SK-N-SH (cell line): ENCODE measurements around the gene FAM83F. TPM values are rescaled to one million over a fixed set of nuclear protein-coding genes. Genes with fewer than 3 reads are reported as not detected.

Source experiments
- CTCF ChIA-PET: fragments of 300-600, 350-600 bp; formaldehyde crosslinking; extraction: SDS; loops from one replicate; lab custom pipeline; 2021; lab: Yijun Ruan, JAX
- POLR2A ChIA-PET: fragments of 350-600 bp; sonication (Branson Sonifier 250); formaldehyde crosslinking; extraction: SDS; loops from one replicate; lab custom pipeline; 2020; ENCODE audit warnings: antibody characterized with exemption, inconsistent platforms; lab: Yijun Ruan, JAX
- DNase-seq: peaks from one replicate; pipeline ENCODE4 v3.0.0; 2012
- H2AFZ ChIP-seq: fragments of 200-600 bp; sonication (generic); 2 replicates; pipeline ENCODE4 v1.8.1; 2016; ENCODE audit warnings: antibody characterized with exemption, mild to moderate bottlenecking, low read depth
- H3F3A ChIP-seq: fragments of 200-600 bp; sonication (generic); replicated peaks from 2 replicates; pipeline ENCODE3; 2016; ENCODE audit warnings: antibody characterized with exemption, mild to moderate bottlenecking; ENCODE audit not compliant: insufficient read depth
- H3K27ac ChIP-seq, 2 experiments: fragments of 200-500 bp in 1 of 2; fragments of 200-600 bp in 1 of 2; sonication (Bioruptor generic) in 1 of 2; sonication (generic), shearing (Covaris generic) in 1 of 2; 2 replicates each; pipeline versions ENCODE4 v1.5.1 to v1.6.1; 2014 to 2016; ENCODE audit warnings: low read depth in 2 of 2, inconsistent platforms in 1 of 2, low read length in 1 of 2, mild to moderate bottlenecking in 1 of 2, mixed read lengths in 1 of 2
- H3K27me3 ChIP-seq: fragments of 200-600 bp; sonication (generic), shearing (Covaris generic); 2 replicates; pipeline ENCODE4 v1.6.1; 2016; ENCODE audit warnings: mixed run types; ENCODE audit not compliant: insufficient read depth
- H3K36me3 ChIP-seq, 2 experiments: fragments of 200-500 bp in 1 of 2; fragments of 200-600 bp in 1 of 2; sonication (Bioruptor generic) in 1 of 2; sonication (generic) in 1 of 2; replicated peaks in 1 of 2; 2 replicates each; pipeline versions ENCODE3 to v1.5.1; 2014 to 2016; ENCODE audit warnings: low read length in 1 of 2, mild to moderate bottlenecking in 1 of 2; ENCODE audit not compliant: insufficient read depth in 2 of 2, control insufficient read depth in 1 of 2
- H3K4me1 ChIP-seq, 2 experiments: fragments of 200-500 bp in 1 of 2; fragments of 200-600 bp in 1 of 2; sonication (Bioruptor generic) in 1 of 2; sonication (generic), shearing (Covaris generic) in 1 of 2; 2 replicates each; pipeline versions ENCODE4 v1.5.1 to v1.6.1; 2014 to 2016; ENCODE audit warnings: low read depth in 1 of 2, low read length in 1 of 2, mixed run types in 1 of 2; ENCODE audit not compliant: insufficient read depth in 2 of 2, control insufficient read depth in 1 of 2
- H3K4me2 ChIP-seq: fragments of 200-600 bp; sonication (generic), shearing (Covaris generic); 2 replicates; pipeline ENCODE4 v1.6.1; 2017; ENCODE audit warnings: mixed run types
- H3K4me3 ChIP-seq, 2 experiments: fragments of 200-500 bp in 1 of 2; fragments of 200-600 bp in 1 of 2; sonication (Bioruptor generic) in 1 of 2; sonication (generic), shearing (Covaris generic) in 1 of 2; 2 replicates each; pipeline versions ENCODE4 v1.5.1 to v1.8.1; 2014 to 2016; ENCODE audit warnings: low read depth in 2 of 2, inconsistent platforms in 1 of 2, low read length in 1 of 2, mild to moderate bottlenecking in 1 of 2, mixed read lengths in 1 of 2, moderate library complexity in 1 of 2
- H3K79me2 ChIP-seq: fragments of 200-600 bp; sonication (generic); 2 replicates; pipeline ENCODE4 v1.8.1; 2017; ENCODE audit warnings: mild to moderate bottlenecking; ENCODE audit not compliant: insufficient read depth
- H3K9ac ChIP-seq: fragments of 200-600 bp; sonication (generic); 2 replicates; pipeline ENCODE4 v1.6.1; 2017; ENCODE audit warnings: mixed run types
- H3K9me2 ChIP-seq: fragments of 200-600 bp; sonication (generic); 2 replicates; pipeline ENCODE4 v1.6.1; 2017; ENCODE audit warnings: mixed run types
- H3K9me3 ChIP-seq: fragments of 200-600 bp; sonication (generic); 2 replicates; pipeline ENCODE4 v1.6.1; 2017; ENCODE audit warnings: mixed run types, mild to moderate bottlenecking, moderate library complexity
- H4K20me1 ChIP-seq: fragments of 200-600 bp; sonication (generic); 2 replicates; pipeline ENCODE4 v1.6.1; 2017; ENCODE audit warnings: mild to moderate bottlenecking, mixed run types; ENCODE audit not compliant: insufficient read depth
- ELF1 ChIP-seq: IDR thresholded peaks from 2 replicates; pipeline ENCODE4 v1.4.0; 2012
- EP300 ChIP-seq, 2 experiments: IDR thresholded peaks; 2 replicates each; pipeline versions ENCODE4 v1.4.0 to v1.6.1; 2012; ENCODE audit warnings: borderline replicate concordance in 1 of 2, low read depth in 1 of 2, low read length in 1 of 2
- FOXJ3 ChIP-seq: sonication (generic); formaldehyde crosslinking; IDR thresholded peaks from 2 replicates; pipeline ENCODE4 v1.5.1; 2020; ENCODE audit warnings: mild to moderate bottlenecking, missing genetic modification reagents
- FOXM1 ChIP-seq: IDR thresholded peaks from 2 replicates; pipeline ENCODE4 v1.4.0; 2012; ENCODE audit warnings: low read depth, mild to moderate bottlenecking
- MXI1 ChIP-seq: IDR thresholded peaks from 2 replicates; pipeline ENCODE4 v1.6.1; 2012; ENCODE audit warnings: mild to moderate bottlenecking, low read depth, low read length, improper control_type of control experiment
- NFIC ChIP-seq: IDR thresholded peaks from 2 replicates; pipeline ENCODE4 v1.4.0; 2012; ENCODE audit warnings: borderline replicate concordance
- NRF1 ChIP-seq: IDR thresholded peaks from 2 replicates; pipeline ENCODE4 v1.6.1; 2012; ENCODE audit warnings: low read depth, mild to moderate bottlenecking, low read length
- RAD21 ChIP-seq: IDR thresholded peaks from 2 replicates; pipeline ENCODE4 v1.6.1; 2012; ENCODE audit warnings: mild to moderate bottlenecking, low read length
- RFX5 ChIP-seq: IDR thresholded peaks from 2 replicates; pipeline ENCODE4 v1.6.1; 2012; ENCODE audit warnings: mild to moderate bottlenecking, improper control_type of control experiment, low read length
- SIN3A ChIP-seq: IDR thresholded peaks from 2 replicates; pipeline ENCODE4 v1.6.1; 2012; ENCODE audit warnings: low read depth, mild to moderate bottlenecking, low read length, moderate library complexity, borderline replicate concordance
- TCF12 ChIP-seq: IDR thresholded peaks from 2 replicates; pipeline ENCODE4 v1.4.0; 2012
- TEAD4 ChIP-seq: IDR thresholded peaks from 2 replicates; pipeline ENCODE4 v1.4.0; 2012; ENCODE audit warnings: mild to moderate bottlenecking, borderline replicate concordance; ENCODE audit not compliant: insufficient read depth
- WGBS: methylation state at CpG from one replicate; pipeline ENCODE4 v1.1.6; 2017; ENCODE audit warnings: low lambda C conversion rate; 5-methylcytosine and 5-hydroxymethylcytosine counted together
- polyA plus RNA-seq, 3 experiments: library from polyadenylated mRNA; depleted of rRNA; stranded (reverse); fragments of >200 nt; gene quantifications; 2 replicates each; pipeline ENCODE4 v1.2.3, GENCODE V29; 2012
- TF ChIP-seq, protein P1 (sequence below): IDR thresholded peaks from 2 replicates; pipeline ENCODE4 v1.6.1; 2012; ENCODE audit warnings: mild to moderate bottlenecking, low read depth, low read length, moderate library complexity
- TF ChIP-seq, protein P2 (sequence below): IDR thresholded peaks from 2 replicates; pipeline ENCODE4; 2012

The FAM83F gene
- polyA plus RNA-seq, 1 of the 3 experiments (the other 2 are of a cell fraction), result not detected

DNA sequence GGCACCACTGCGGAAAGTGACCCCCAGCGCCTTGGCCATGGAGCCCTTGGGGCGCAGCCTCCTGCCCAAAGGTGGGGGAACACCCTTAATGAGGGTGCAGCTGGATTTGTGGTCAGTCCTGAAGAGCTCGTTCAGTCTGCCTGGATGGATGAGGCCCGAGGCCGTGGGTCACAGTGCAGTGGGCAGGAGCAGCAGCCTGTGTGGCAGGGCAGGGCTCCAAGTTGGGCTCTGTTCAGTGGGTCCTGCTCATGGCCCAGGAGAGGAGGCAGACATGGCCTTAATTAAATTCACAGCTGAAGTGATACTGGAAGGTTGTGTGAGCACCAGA, 33.3 kb downstream of the FAM83F start:
- Histone ChIP-seq H3K9me3 (no peaks in the 10 kb centered on the region), H2AFZ (no peak overlapping the region), H3K27me3 (no peaks in the 10 kb centered on the region), H3K27ac (no peak overlapping the region; a peak in 1 of 4 replicates), H4K20me1 (no peaks in the 10 kb centered on the region), H3K4me1 (peaks cover 0 to 11% of the 10 kb centered on the region in 2 experiments; a peak in 1 of 4 replicates), H3K79me2 (no peaks in the 10 kb centered on the region), H3K4me2 (no peak overlapping the region), H3F3A (no peaks in the 10 kb centered on the region), H3K9me2 (no peaks in the 10 kb centered on the region), H3K4me3 (no peak overlapping the region), H3K9ac (no peak overlapping the region), H3K36me3 (no peaks in the 10 kb centered on the region)
- ChIA-PET POLR2A (interaction anchor here (0.6 kb wide), 1 partner anchor 12 kb away, joined by 3 read pairs; no protein-coding TSS in a partner anchor), CTCF (interaction anchor here (0.6 to 3.1 kb wide), 6 partner anchors 11 to 499 kb away, joined by 3 to 13 read pairs (median 4); no protein-coding TSS in a partner anchor)
- peak; percentile 44 for DNase-seq
- no CpG with 5 or more reads among the region's 6 CpGs for WGBS
- TF ChIP-seq EP300 (IDR thresholded peaks at IDR 0.05; ENCODE audit: borderline replicate concordance in 1 of 2, low read depth in 1 of 2, low read length in 1 of 2) (no peak), ELF1 (no peak), TEAD4 (no peak)

DNA sequence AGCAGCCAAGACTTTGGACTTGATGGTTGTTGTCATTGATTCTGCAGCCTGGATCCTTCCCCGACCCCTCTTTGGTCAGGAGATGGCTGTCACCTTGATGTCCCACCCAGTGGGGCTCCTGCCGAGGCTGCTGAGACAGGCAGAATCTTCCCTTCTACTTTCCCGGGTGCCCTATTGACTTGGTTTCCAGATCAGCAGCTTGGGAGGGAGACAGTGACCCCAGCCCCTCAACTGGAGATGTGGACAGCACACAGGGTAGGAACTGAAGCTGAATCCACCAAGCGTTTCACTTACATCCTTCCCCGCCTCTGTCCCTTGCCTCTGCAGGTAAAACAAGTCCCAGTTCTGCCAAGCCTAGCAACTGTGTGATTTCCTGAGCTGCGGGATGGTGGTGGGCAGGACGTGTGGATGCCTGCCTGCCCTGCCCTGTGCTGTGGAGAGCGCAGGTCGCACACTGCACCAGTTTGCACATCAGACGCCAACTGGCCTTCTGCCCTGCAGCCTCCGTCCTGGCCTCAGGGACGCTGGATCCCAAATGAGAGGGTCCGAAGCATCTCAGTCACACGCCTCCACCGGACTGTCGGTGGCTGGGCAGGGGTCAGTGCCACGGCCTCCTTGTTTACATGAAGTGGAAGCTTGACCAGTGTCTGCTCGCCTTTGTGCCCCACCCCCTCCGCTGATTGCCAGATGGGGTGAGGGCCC, 34.6 kb downstream of the FAM83F start:
- no peak overlapping the region for H2AFZ ChIP-seq
- ChIA-PET CTCF (interaction anchor here (1.7 to 3.2 kb wide), 4 partner anchors 486 to 500 kb away, joined by 4 to 17 read pairs (median 9); no protein-coding TSS in a partner anchor), POLR2A (no interaction called here)
- no peak overlapping the region for H3K4me3 ChIP-seq
- H3K36me3 ChIP-seq, result no peaks in the 10 kb centered on the region
- H3K9me3 ChIP-seq, result no peaks in the 10 kb centered on the region
- H3F3A ChIP-seq, result no peaks in the 10 kb centered on the region
- WGBS, result 100% methylated on average over 1 of the region's 19 CpGs
- DNase-seq, result no peak
- H3K4me1 ChIP-seq, result peaks cover 0 to 11% of the 10 kb centered on the region in 2 experiments; a peak in 1 of 4 replicates
- no peak overlapping the region for H3K9ac ChIP-seq
- H3K27me3 ChIP-seq, result no peaks in the 10 kb centered on the region
- no peak overlapping the region for H3K4me2 ChIP-seq
- no peaks in the 10 kb centered on the region for H4K20me1 ChIP-seq
- H3K27ac ChIP-seq, result no peak overlapping the region
- no peaks in the 10 kb centered on the region for H3K9me2 ChIP-seq
- H3K79me2 ChIP-seq, result no peaks in the 10 kb centered on the region
- TF ChIP-seq RAD21 (no peak), SIN3A (no peak), FOXJ3 (no peak), NRF1 (no peak), NFIC (no peak), FOXM1 (no peak), MXI1 (no peak), RFX5 (no peak), TCF12 (no peak)
- TF ChIP-seq, protein P1, sequence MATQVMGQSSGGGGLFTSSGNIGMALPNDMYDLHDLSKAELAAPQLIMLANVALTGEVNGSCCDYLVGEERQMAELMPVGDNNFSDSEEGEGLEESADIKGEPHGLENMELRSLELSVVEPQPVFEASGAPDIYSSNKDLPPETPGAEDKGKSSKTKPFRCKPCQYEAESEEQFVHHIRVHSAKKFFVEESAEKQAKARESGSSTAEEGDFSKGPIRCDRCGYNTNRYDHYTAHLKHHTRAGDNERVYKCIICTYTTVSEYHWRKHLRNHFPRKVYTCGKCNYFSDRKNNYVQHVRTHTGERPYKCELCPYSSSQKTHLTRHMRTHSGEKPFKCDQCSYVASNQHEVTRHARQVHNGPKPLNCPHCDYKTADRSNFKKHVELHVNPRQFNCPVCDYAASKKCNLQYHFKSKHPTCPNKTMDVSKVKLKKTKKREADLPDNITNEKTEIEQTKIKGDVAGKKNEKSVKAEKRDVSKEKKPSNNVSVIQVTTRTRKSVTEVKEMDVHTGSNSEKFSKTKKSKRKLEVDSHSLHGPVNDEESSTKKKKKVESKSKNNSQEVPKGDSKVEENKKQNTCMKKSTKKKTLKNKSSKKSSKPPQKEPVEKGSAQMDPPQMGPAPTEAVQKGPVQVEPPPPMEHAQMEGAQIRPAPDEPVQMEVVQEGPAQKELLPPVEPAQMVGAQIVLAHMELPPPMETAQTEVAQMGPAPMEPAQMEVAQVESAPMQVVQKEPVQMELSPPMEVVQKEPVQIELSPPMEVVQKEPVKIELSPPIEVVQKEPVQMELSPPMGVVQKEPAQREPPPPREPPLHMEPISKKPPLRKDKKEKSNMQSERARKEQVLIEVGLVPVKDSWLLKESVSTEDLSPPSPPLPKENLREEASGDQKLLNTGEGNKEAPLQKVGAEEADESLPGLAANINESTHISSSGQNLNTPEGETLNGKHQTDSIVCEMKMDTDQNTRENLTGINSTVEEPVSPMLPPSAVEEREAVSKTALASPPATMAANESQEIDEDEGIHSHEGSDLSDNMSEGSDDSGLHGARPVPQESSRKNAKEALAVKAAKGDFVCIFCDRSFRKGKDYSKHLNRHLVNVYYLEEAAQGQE, result no peak
- TF ChIP-seq, protein P2, sequence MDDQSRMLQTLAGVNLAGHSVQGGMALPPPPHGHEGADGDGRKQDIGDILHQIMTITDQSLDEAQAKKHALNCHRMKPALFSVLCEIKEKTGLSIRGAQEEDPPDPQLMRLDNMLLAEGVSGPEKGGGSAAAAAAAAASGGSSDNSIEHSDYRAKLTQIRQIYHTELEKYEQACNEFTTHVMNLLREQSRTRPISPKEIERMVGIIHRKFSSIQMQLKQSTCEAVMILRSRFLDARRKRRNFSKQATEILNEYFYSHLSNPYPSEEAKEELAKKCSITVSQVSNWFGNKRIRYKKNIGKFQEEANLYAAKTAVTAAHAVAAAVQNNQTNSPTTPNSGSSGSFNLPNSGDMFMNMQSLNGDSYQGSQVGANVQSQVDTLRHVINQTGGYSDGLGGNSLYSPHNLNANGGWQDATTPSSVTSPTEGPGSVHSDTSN, result no peak
